Esophagus (tissue), 2 donors: ENCODE measurements around the gene TAF3. TPM values are rescaled to one million over a fixed set of nuclear protein-coding genes. Genes with fewer than 3 reads are reported as not detected.
"Not testable (repeated sequence)": the region's sequence is repeated elsewhere in the genome, so short reads cannot be mapped to it uniquely, and the experiment has no call there.

ENCODE experiments used
- H3K27ac ChIP-seq, 2 donors: one replicate each; pipeline ENCODE4 v1.5.1; 2013; ENCODE audit warnings: low read depth in 2 of 2, mild to moderate bottlenecking in 2 of 2, inconsistent platforms in 1 of 2, low read length in 1 of 2, moderate library complexity in 1 of 2
- H3K27me3 ChIP-seq, 2 donors: one replicate each; pipeline ENCODE4 v1.6.1; 2013; ENCODE audit warnings: low read length in 2 of 2, control low read depth in 1 of 2, mild to moderate bottlenecking in 1 of 2; ENCODE audit not compliant: insufficient read depth in 2 of 2, control insufficient read depth in 1 of 2
- H3K36me3 ChIP-seq, 2 donors: one replicate each; pipeline ENCODE4 v1.6.1; 2013; ENCODE audit warnings: low read length in 1 of 2; ENCODE audit not compliant: control insufficient read depth in 2 of 2, insufficient read depth in 2 of 2
- H3K4me1 ChIP-seq, 2 donors: one replicate each; pipeline ENCODE4 v1.6.1; 2013; ENCODE audit warnings: low read length in 1 of 2; ENCODE audit not compliant: control insufficient read depth in 2 of 2, insufficient read depth in 2 of 2
- H3K4me3 ChIP-seq, 2 donors: one replicate each; pipeline ENCODE4 v1.5.1; 2013; ENCODE audit warnings: low read length in 2 of 2, mild to moderate bottlenecking in 2 of 2, low read depth in 1 of 2, moderate library complexity in 1 of 2
- H3K9me3 ChIP-seq, 2 donors: one replicate each; pipeline ENCODE4 v1.6.1; 2013; ENCODE audit warnings: mild to moderate bottlenecking in 2 of 2, low read depth in 1 of 2, low read length in 1 of 2, moderate library complexity in 1 of 2; ENCODE audit not compliant: control insufficient read depth in 2 of 2, insufficient read depth in 1 of 2
- WGBS, 2 donors: extraction: QIAGEN DNeasy Blood & Tissue Kit; methylation state at CpG; one replicate each; pipeline ENCODE4 v1.1.7; 2013; 5-methylcytosine and 5-hydroxymethylcytosine counted together
- polyA plus RNA-seq, 2 donors: library from polyadenylated mRNA; stranded (reverse); fragments of 200-250 nt; gene quantifications; one replicate each; pipeline ENCODE4 v1.2.3, GENCODE V29; 2013
- donor health status: healthy with polysubstance abuse.
- donor health status: Bipolar disorder and iron deficiency.

TAF3 gene, protein sequence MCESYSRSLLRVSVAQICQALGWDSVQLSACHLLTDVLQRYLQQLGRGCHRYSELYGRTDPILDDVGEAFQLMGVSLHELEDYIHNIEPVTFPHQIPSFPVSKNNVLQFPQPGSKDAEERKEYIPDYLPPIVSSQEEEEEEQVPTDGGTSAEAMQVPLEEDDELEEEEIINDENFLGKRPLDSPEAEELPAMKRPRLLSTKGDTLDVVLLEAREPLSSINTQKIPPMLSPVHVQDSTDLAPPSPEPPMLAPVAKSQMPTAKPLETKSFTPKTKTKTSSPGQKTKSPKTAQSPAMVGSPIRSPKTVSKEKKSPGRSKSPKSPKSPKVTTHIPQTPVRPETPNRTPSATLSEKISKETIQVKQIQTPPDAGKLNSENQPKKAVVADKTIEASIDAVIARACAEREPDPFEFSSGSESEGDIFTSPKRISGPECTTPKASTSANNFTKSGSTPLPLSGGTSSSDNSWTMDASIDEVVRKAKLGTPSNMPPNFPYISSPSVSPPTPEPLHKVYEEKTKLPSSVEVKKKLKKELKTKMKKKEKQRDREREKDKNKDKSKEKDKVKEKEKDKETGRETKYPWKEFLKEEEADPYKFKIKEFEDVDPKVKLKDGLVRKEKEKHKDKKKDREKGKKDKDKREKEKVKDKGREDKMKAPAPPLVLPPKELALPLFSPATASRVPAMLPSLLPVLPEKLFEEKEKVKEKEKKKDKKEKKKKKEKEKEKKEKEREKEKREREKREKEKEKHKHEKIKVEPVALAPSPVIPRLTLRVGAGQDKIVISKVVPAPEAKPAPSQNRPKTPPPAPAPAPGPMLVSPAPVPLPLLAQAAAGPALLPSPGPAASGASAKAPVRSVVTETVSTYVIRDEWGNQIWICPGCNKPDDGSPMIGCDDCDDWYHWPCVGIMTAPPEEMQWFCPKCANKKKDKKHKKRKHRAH
- polyA plus RNA-seq, result 1 to 10 TPM; 1.6 to 1.9 TPM

- peak within 1 kb of the TSS; percentile 95 to 99 for H3K4me3 ChIP-seq
- H3K27me3 ChIP-seq, result no peaks in the 10 kb centered on the region
- peaks cover 0 to 2% of the 10 kb centered on the region in 2 donors for H3K4me1 ChIP-seq
- H3K27ac ChIP-seq, result peak within 1 kb of the TSS; percentile 47 to 57
- H3K36me3 ChIP-seq, result no peaks in the 10 kb centered on the region
- no peaks in the 10 kb centered on the region for H3K9me3 ChIP-seq
- 0 to 1% methylated on average over 70 to 77 of the region's 77 CpGs for WGBS, 2 donors
Measured at GRCh38 chr10:7818295-7819120, at the start of gene TAF3. TSS of gene TAF3 (plus strand) at chr10:7818505. CDS start at chr10:7818710, 205 bp downstream.

DNA sequence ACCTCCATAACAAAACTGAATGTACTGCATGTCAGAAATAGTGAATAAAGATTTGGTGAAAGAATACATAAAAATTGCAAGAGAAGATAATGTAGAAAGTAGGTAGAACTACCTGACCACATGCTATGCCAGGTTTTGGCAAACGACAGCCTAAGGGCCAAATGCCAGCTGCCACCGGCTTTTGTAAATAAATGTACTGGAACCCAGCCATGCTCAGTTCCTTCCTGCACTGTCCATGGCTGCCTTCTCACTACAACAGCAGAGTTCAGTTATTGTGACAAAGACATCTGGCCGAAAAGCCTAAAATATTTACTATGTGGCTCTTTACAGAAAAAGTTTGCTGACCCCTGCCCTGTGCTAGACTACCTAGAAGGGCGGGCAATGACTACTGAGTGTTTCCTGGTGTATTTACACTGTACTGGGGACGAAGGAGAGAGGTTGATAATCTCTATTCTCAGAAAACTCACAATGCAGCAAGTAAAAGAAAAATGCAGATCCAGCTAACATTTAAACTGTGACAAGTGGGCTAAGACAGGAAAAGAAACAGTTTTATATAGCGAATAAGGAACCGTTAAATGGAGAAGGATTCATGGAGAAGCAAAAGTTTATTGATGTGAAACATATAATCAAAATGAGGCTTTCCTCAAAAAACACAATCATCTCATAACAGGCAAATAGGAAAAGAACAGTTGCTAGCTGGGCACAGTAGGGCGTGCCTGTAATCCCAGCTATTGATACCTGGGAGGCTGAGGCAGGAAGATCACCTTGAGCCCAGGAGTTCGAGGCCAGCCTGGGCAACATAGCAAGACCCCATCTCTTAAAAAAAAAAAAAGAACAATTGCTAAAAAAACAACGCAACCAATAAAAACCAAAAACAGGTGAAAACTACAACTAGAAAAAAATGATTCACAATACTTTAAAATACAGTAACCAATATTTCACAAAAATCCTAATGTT lies 44.2 kb upstream of the TAF3 start:
- Histone ChIP-seq H3K4me3 (no peak overlapping the region), H3K36me3 (peaks cover 0 to 16% of the 10 kb centered on the region in 2 donors), H3K27ac (no peak overlapping the region), H3K4me1 (no peaks in the 10 kb centered on the region), H3K27me3 (no peaks in the 10 kb centered on the region), H3K9me3 (no peaks in the 10 kb centered on the region)
- WGBS, 2 donors, result 60 to 63% methylated on average over 10 of the region's 10 CpGs

DNA sequence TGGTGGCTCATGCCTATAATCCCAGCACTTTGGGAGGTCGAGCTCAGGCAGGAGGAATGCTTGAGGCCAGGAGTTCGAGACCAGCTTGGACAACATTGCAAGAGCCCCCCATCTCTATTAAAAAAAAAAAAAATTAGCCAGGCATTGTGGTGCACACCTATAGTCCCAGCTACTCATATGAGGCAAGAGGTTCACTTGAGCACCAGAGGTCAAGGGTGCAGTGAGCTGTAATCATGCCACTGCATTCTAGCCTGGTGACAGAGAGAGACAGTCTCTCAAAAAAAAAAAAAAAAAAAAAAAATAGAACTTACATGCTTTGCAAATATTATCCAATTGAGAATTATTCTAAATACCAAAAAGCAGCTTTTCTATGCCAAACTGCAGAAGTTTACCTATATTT lies 41.5 kb upstream of the TAF3 start:
- H3K9me3 ChIP-seq, result no peaks in the 10 kb centered on the region
- peaks cover 0 to 15% of the 10 kb centered on the region in 2 donors for H3K36me3 ChIP-seq
- H3K27ac ChIP-seq, result no peak overlapping the region
- 100% methylated on average over 2 of the region's 2 CpGs for WGBS, 2 donors
- no peak overlapping the region for H3K4me3 ChIP-seq
- H3K27me3 ChIP-seq, result no peaks in the 10 kb centered on the region
- no peaks in the 10 kb centered on the region for H3K4me1 ChIP-seq

- H3K27ac ChIP-seq, H3K9me3 ChIP-seq, H3K36me3 ChIP-seq, H3K4me3 ChIP-seq, H3K27me3 ChIP-seq, H3K4me1 ChIP-seq: not testable (repeated sequence)
- WGBS, 2 donors, result 90 to 92% methylated on average over 6 of the region's 6 CpGs
Measured at GRCh38 chr10:7782194-7782593, 36.1 kb upstream of the TAF3 start.

- Histone ChIP-seq H3K4me3 (no peak overlapping the region), H3K36me3 (no peaks in the 10 kb centered on the region), H3K9me3 (no peaks in the 10 kb centered on the region), H3K27me3 (no peaks in the 10 kb centered on the region), H3K27ac (no peak overlapping the region), H3K4me1 (peaks cover 2% of the 10 kb centered on the region in 2 donors)
- 78 to 80% methylated on average over 3 of the region's 3 CpGs for WGBS, 2 donors
Measured at GRCh38 chr10:7786430-7786829, 31.9 kb upstream of the TAF3 start.

- Histone ChIP-seq H3K4me1 (peaks cover 2% of the 10 kb centered on the region in 2 donors), H3K36me3 (no peaks in the 10 kb centered on the region), H3K27me3 (no peaks in the 10 kb centered on the region), H3K9me3 (no peaks in the 10 kb centered on the region), H3K27ac (peak overlapping the region; percentile 54 to 83), H3K4me3 (peak overlapping the region; percentile 91 to 100)
- WGBS, 2 donors, result 2 to 3% methylated on average over 23 to 26 of the region's 26 CpGs
Measured at GRCh38 chr10:7787150-7787856, 31.0 kb upstream of the TAF3 start.

DNA sequence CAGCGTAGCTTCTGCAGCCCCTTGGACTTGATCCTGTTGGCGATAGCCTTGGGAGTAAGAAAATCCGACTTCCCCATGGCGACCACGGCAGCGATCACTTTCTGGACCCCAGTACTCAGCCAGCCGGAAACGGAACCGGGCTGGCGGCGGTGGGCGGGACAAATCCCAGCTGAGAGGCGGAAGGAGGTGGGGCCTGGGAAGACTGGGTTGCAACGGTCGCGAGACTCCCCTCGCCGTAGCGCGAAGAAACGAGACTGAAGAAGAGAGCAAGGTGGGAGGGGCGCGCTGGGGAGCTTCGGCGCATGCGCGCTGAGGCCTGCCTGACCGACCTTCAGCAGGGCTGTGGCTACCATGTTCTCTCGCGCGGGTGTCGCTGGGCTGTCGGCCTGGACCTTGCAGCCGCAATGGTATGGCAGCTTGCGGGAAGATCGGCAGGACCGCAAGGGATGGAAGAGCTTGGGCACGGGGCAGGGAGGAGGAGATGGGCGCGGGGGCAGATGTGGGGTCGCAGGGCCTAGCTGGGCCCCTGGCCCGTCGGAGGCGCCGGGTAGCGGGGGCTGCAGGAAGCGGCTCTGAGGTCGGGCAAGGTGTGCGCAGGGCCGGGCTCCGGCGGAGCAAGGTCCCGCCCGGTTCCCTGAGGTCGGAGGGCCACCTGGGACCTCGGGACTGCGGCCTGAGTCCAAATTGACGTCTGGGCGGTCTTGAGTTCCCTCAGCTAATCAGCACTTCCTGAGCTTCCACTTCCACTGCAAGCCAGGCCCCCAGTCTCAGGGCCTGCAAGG lies 30.3 kb upstream of the TAF3 start, which contains the start of the genes ATP5F1C and KIN:
Gene ATP5F1C (plus strand): TSS at position 321 of the 782 bp plus-strand sequence. CDS start 31 bp downstream, at position 352.
Gene KIN (minus strand): TSS at position 137 of the 782 bp plus-strand sequence. CDS start 60 bp downstream, at position 77.
- peak within 1 kb of the TSS; percentile 91 to 100 for H3K4me3 ChIP-seq
- H3K27ac ChIP-seq, result peak within 1 kb of the TSS; percentile 66 to 85
- H3K36me3 ChIP-seq, result no peaks in the 10 kb centered on the region
- H3K9me3 ChIP-seq, result no peaks in the 10 kb centered on the region
- H3K27me3 ChIP-seq, result no peaks in the 10 kb centered on the region
- H3K4me1 ChIP-seq, result peaks cover 2% of the 10 kb centered on the region in 2 donors
- WGBS, 2 donors, result 1% methylated on average over 51 to 59 of the region's 59 CpGs
